Fibroblast of the aortic adventitia (primary cell): ENCODE results near the gene GPR63. TPM values are rescaled to one million over a fixed set of nuclear protein-coding genes. Genes with fewer than 3 reads are reported as not detected.

Experiments
- DNase-seq: peaks from one replicate; pipeline ENCODE4 v3.0.0-alpha.2; 2010; ENCODE audit warnings: low read depth
- H3K4me3 ChIP-seq: 2 replicates; pipeline ENCODE4 v1.5.1; 2011; ENCODE audit warnings: low read depth, mild to moderate bottlenecking, control low read depth, low read length, moderate library complexity
- CTCF ChIP-seq: IDR thresholded peaks from 2 replicates; pipeline ENCODE4 v1.5.1; 2011; ENCODE audit warnings: mild to moderate bottlenecking, low read length, control low read depth, inconsistent platforms; ENCODE audit not compliant: insufficient read depth
- total RNA-seq: library from RNA; depleted of rRNA; stranded (reverse); fragments of >200 nt; gene quantifications from 2 replicates; pipeline ENCODE4 v1.2.3, GENCODE V29; 2012; ENCODE audit warnings: low replicate concordance

Gene GPR63
- total RNA-seq, 1 donor: 0.27 TPM

GRCh38 chr6:96809119-96809518 is 28.2 kb downstream of the GPR63 start:
- H3K4me3 ChIP-seq: no peak overlapping the region
- DNase-seq: peak; percentile 21
- TF ChIP-seq CTCF: no peak

- no peak for DNase-seq
- H3K4me3 ChIP-seq: no peak overlapping the region
- TF ChIP-seq CTCF: no peak
These were observed 34.2 kb downstream of the GPR63 start for GRCh38 chr6:96803106-96803481.

- no peak for DNase-seq
- no peak overlapping the region for H3K4me3 ChIP-seq
- no peak for TF ChIP-seq CTCF
These were observed 41.8 kb downstream of the GPR63 start for GRCh38 chr6:96795481-96795880.

GRCh38 chr6:96794980-96795379 is 42.3 kb downstream of the GPR63 start:
- TF ChIP-seq CTCF: no peak
- H3K4me3 ChIP-seq: no peak overlapping the region
- peak; percentile 19 for DNase-seq

GRCh38 chr6:96792561-96793190 is 44.6 kb downstream of the GPR63 start:
- DNase-seq: no peak
- no peak overlapping the region for H3K4me3 ChIP-seq
- TF ChIP-seq CTCF: no peak

- TF ChIP-seq CTCF: no peak
- no peak for DNase-seq
- H3K4me3 ChIP-seq: no peak overlapping the region
These were observed 47.4 kb downstream of the GPR63 start for GRCh38 chr6:96789871-96790270.

- no peak for TF ChIP-seq CTCF
- H3K4me3 ChIP-seq: no peak overlapping the region
- no peak for DNase-seq
These were observed 49.3 kb downstream of the GPR63 start for GRCh38 chr6:96787846-96788580.
